ENCODE results near the gene STARD9.

DNA sequence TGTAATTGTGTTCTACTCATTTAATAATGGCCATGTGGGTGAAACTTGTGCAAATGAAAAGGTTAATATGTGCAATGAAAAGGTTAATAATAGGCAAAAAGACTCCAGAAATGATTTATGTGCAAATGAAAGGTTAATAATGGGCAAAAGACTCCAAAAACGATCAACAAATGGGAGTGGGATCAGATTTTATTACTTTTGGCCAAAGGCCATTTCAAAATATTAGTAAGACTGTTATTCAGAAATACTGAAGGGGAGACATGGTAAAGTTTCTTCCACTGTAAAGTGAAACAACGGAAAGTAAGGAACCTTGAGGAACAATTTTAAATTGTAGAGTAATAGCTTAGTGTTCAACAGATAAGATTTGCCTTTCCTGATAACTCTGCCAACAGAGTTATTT lies 40.7 kb downstream of the STARD9 start:
- TF ChIP-seq TEAD4 (IDR thresholded peaks at IDR 0.05): no peak
- no peak for TF ChIP-seq EGR1 (IDR thresholded peaks at IDR 0.05)
- no peak for TF ChIP-seq CEBPB (IDR thresholded peaks at IDR 0.05)
- no peak for TF ChIP-seq YY1 (IDR thresholded peaks at IDR 0.05; ENCODE audit: low read depth)
- no peak for TF ChIP-seq EP300 (IDR thresholded peaks at IDR 0.05; ENCODE audit: borderline replicate concordance)
- no peak for TF ChIP-seq TAF1 (IDR thresholded peaks at IDR 0.05; ENCODE audit: low read depth)
- no peak for TF ChIP-seq RAD21 (IDR thresholded peaks at IDR 0.05; ENCODE audit: low read depth)
- TF ChIP-seq, protein P1, sequence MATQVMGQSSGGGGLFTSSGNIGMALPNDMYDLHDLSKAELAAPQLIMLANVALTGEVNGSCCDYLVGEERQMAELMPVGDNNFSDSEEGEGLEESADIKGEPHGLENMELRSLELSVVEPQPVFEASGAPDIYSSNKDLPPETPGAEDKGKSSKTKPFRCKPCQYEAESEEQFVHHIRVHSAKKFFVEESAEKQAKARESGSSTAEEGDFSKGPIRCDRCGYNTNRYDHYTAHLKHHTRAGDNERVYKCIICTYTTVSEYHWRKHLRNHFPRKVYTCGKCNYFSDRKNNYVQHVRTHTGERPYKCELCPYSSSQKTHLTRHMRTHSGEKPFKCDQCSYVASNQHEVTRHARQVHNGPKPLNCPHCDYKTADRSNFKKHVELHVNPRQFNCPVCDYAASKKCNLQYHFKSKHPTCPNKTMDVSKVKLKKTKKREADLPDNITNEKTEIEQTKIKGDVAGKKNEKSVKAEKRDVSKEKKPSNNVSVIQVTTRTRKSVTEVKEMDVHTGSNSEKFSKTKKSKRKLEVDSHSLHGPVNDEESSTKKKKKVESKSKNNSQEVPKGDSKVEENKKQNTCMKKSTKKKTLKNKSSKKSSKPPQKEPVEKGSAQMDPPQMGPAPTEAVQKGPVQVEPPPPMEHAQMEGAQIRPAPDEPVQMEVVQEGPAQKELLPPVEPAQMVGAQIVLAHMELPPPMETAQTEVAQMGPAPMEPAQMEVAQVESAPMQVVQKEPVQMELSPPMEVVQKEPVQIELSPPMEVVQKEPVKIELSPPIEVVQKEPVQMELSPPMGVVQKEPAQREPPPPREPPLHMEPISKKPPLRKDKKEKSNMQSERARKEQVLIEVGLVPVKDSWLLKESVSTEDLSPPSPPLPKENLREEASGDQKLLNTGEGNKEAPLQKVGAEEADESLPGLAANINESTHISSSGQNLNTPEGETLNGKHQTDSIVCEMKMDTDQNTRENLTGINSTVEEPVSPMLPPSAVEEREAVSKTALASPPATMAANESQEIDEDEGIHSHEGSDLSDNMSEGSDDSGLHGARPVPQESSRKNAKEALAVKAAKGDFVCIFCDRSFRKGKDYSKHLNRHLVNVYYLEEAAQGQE (IDR thresholded peaks at IDR 0.05; ENCODE audit: low read depth): no peak
- TF ChIP-seq, protein P2, sequence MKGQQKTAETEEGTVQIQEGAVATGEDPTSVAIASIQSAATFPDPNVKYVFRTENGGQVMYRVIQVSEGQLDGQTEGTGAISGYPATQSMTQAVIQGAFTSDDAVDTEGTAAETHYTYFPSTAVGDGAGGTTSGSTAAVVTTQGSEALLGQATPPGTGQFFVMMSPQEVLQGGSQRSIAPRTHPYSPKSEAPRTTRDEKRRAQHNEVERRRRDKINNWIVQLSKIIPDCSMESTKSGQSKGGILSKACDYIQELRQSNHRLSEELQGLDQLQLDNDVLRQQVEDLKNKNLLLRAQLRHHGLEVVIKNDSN (IDR thresholded peaks at IDR 0.05): no peak
- TF ChIP-seq, protein P3, sequence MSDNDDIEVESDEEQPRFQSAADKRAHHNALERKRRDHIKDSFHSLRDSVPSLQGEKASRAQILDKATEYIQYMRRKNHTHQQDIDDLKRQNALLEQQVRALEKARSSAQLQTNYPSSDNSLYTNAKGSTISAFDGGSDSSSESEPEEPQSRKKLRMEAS (IDR thresholded peaks at IDR 0.05): no peak
- no peak for TF ChIP-seq ZBTB7A (IDR thresholded peaks at IDR 0.05; ENCODE audit: low read depth)
- TF ChIP-seq CREB1 (IDR thresholded peaks at IDR 0.05; ENCODE audit: low read depth): no peak
- TF ChIP-seq TCF12 (IDR thresholded peaks at IDR 0.05; ENCODE audit: low read depth): no peak
- TF ChIP-seq NFIC (IDR thresholded peaks at IDR 0.05): no peak
